HG03354 (cell line): ENCODE data around the gene PCDHB12.
"Not testable (repeated sequence)": the region's sequence is repeated elsewhere in the genome, so short reads cannot be mapped to it uniquely, and the experiment has no call there.

ENCODE experiments used
- ATAC-seq: cut with Tn5 transposase; IDR thresholded peaks from one replicate; pipeline ENCODE4 v1.9.1; 2021; ENCODE audit warnings: mild to moderate bottlenecking; ENCODE audit not compliant: unreplicated experiment, poor library complexity, severe bottlenecking

Gene PCDHB12

DNA sequence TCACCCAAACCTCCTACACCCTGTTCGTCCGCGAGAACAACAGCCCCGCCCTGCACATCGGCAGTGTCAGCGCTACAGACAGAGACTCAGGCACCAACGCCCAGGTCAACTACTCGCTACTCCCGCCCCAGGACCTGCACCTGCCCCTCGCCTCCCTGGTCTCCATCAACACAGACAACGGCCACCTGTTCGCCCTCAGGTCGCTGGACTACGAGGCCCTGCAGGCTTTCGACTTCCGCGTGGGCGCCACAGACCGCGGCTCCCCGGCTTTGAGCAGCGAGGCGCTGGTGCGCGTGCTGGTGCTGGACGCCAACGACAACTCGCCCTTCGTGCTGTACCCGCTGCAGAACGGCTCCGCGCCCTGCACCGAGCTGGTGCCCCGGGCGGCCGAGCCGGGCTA, 7.4 kb upstream of the PCDHB12 start:
- ATAC-seq: not testable (repeated sequence)

- ATAC-seq: not testable (repeated sequence)
These were observed 6.9 kb upstream of the PCDHB12 start for GRCh38 chr5:141201646-141202045.

GRCh38 chr5:141210281-141210680, 1.8 kb downstream of the PCDHB12 start:
- ATAC-seq: not testable (repeated sequence)

GRCh38 chr5:141210849-141211248, 2.3 kb downstream of the PCDHB12 start:
- not testable (repeated sequence) for ATAC-seq

DNA sequence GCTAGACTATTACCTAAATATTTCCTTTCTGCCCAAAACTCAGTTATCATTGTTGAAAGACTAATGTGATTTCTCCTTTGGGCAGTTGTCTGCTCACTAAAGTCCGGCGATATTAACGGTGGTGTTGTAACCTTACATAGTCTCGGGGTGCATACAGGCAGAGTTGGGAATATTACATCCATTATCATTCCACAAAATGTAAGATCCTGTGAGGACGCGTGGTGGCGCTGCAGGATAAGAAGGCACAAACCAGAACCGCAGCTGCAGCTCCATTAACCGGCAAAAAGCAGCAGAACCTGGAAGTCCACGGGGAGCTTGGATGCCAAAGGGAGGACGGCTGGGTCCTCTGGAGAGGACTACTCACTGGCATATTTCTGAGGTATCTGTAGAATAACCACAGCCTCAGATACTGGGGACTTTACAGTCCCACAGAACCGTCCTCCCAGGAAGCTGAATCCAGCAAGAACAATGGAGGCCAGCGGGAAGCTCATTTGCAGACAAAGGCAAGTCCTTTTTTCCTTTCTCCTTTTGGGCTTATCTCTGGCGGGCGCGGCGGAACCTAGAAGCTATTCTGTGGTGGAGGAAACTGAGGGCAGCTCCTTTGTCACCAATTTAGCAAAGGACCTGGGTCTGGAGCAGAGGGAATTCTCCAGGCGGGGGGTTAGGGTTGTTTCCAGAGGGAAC, 5.3 kb downstream of the PCDHB12 start, which contains the start of gene PCDHB13:
Gene PCDHB13 (plus strand): TSS at position 264 of the 684 bp plus-strand sequence. CDS start 205 bp downstream, at position 469.
- not testable (repeated sequence) for ATAC-seq

DNA sequence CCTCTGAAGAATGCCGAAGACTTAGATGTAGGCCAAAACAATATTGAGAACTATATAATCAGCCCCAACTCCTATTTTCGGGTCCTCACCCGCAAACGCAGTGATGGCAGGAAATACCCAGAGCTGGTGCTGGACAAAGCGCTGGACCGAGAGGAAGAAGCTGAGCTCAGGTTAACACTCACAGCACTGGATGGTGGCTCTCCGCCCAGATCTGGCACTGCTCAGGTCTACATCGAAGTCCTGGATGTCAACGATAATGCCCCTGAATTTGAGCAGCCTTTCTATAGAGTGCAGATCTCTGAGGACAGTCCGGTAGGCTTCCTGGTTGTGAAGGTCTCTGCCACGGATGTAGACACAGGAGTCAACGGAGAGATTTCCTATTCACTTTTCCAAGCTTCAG, 6.1 kb downstream of the PCDHB12 start:
- ATAC-seq: not testable (repeated sequence)

- ATAC-seq: not testable (repeated sequence)
These were observed 7.0 kb downstream of the PCDHB12 start for GRCh38 chr5:141215504-141215903.

DNA sequence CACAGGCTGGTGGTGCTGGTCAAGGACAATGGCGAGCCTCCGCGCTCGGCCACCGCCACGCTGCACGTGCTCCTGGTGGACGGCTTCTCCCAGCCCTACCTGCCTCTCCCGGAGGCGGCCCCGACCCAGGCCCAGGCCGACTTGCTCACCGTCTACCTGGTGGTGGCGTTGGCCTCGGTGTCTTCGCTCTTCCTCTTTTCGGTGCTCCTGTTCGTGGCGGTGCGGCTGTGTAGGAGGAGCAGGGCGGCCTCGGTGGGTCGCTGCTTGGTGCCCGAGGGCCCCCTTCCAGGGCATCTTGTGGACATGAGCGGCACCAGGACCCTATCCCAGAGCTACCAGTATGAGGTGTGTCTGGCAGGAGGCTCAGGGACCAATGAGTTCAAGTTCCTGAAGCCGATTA, 7.5 kb downstream of the PCDHB12 start:
- ATAC-seq: not testable (repeated sequence)

DNA sequence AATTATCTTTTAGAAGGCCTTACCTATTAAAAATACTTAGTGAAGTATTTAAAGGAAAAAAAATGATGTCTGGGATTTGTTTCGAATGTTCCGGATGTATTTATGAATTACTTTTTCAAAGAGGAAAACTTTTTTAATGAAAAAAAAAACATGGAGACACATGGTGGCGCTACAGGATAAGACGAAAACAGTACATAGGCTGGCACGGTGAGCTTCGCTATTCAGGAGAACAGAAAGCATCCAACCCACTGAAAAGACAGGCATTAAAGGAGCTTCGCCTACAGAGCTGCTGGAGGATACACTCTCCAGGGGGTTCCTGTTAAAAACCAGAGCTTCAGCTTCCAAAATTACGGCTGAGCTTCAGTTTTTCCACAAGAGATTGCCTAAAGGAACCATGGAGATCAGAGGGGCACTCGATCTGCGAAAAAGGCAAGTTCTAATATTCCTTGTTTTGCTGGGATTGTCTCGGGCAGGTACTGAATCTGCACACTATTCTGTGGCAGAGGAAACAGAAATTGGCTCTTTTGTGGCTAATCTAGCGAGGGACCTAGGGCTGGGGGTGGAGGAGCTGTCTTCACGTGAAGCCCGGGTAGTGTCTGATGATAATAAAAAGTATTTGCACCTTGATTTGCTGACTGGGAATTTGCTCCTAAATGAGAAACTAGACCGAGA, 14.7 kb downstream of the PCDHB12 start, which contains the start of gene PCDHB14:
Gene PCDHB14 (plus strand): TSS at position 232 of the 672 bp plus-strand sequence. CDS start 163 bp downstream, at position 395.
- ATAC-seq: no peak

- ATAC-seq: not testable (repeated sequence)
These were observed 16.3 kb downstream of the PCDHB12 start for GRCh38 chr5:141224844-141225243.

- not testable (repeated sequence) for ATAC-seq
These were observed 16.9 kb downstream of the PCDHB12 start for GRCh38 chr5:141225421-141225820.

DNA sequence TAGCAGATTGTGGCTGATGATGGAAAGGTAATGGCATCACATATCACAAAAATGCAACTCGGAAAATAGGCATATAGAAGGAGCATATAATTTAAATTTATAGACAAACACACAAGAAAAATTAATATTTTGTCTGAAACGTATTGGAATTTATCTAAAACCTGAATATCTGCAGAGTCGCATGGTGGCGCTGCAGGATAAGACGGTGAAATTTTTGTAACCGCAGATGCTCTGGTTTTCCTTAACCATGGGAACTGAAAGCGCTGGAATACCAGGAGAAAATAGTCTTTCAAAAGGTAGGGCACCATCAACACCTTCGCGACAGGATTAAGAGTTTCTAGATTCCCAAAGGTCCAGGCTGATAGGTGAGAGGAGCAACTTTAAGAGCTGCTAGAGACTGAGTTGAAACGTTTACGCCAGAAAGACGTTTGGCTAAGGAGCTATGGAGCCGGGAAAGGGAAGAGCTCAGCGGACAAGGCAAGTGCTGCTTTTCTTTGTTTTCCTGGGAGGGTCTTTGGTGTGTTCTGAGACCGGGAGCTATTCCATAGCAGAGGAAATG, 25.7 kb downstream of the PCDHB12 start:
- no peak for ATAC-seq

DNA sequence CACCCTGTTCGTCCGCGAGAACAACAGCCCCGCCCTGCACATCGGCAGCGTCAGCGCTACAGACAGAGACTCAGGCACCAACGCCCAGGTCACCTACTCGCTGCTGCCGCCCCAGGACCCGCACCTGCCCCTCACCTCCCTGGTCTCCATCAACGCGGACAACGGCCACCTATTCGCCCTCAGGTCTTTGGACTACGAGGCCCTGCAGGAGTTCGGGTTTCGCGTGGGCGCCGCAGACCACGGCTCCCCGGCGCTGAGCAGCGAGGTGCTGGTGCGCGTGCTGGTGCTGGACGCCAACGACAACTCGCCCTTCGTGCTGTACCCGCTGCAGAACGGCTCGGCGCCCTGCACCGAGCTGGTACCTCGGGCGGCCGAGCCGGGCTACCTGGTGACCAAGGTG, 27.4 kb downstream of the PCDHB12 start:
- not testable (repeated sequence) for ATAC-seq

GRCh38 chr5:141236516-141237313, 28.2 kb downstream of the PCDHB12 start:
- ATAC-seq: no peak

- ATAC-seq: no peak
These were observed 33.0 kb downstream of the PCDHB12 start for GRCh38 chr5:141241496-141241895.

DNA sequence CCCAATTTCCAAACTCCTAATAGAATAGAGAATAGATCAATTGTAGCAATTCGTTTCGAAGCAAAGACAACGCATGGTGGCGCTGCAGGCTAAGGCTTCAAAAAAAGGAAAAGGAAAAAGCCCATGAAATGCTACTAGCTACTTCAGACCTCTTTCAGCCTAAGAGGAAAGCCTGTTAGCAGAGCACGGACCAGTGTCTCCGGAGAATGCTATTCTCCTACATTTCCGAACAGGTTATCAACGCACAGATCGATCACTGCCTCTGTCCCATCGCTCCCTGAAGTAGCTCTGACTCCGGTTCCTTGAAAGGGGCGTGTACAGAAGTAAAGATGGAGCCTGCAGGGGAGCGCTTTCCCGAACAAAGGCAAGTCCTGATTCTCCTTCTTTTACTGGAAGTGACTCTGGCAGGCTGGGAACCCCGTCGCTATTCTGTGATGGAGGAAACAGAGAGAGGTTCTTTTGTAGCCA, 36.8 kb downstream of the PCDHB12 start, which contains the start of gene PCDHB15:
Gene PCDHB15 (plus strand): TSS at position 146 of the 468 bp plus-strand sequence. CDS start 184 bp downstream, at position 330.
- no peak for ATAC-seq

DNA sequence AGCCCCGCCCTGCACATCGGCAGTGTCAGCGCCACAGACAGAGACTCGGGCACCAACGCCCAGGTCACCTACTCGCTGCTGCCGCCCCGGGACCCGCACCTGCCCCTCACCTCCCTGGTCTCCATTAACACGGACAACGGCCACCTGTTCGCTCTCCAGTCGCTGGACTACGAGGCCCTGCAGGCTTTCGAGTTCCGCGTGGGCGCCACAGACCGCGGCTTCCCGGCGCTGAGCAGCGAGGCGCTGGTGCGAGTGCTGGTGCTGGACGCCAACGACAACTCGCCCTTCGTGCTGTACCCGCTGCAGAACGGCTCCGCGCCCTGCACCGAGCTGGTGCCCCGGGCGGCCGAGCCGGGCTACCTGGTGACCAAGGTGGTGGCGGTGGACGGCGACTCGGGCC, 38.5 kb downstream of the PCDHB12 start:
- not testable (repeated sequence) for ATAC-seq

DNA sequence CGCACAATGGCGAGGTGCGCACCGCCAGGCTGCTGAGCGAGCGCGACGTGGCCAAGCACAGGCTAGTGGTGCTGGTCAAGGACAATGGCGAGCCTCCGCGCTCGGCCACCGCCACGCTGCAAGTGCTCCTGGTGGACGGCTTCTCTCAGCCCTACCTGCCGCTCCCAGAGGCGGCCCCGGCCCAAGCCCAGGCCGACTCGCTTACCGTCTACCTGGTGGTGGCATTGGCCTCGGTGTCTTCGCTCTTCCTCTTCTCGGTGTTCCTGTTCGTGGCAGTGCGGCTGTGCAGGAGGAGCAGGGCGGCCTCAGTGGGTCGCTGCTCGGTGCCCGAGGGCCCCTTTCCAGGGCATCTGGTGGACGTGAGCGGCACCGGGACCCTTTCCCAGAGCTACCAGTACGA, 38.9 kb downstream of the PCDHB12 start:
- not testable (repeated sequence) for ATAC-seq

DNA sequence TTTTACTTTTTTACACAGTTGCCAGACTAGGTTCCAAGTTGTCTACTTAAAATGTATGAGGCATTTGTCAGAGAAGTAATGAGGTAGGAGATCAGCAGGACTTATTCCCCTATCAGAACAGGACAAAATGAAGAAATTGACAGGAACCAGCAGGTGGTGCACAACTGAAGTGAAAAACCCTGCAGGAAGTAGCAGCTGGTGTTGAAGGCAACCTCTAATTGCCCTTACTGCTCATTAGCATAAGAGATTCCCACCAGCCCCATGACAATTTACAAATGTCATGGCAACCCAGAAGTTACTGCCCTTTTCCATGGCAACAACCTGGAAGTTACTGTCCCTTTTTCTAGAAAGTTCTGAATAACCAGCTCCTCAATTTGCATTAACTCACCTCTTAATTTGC, 42.1 kb downstream of the PCDHB12 start:
- ATAC-seq: no peak

DNA sequence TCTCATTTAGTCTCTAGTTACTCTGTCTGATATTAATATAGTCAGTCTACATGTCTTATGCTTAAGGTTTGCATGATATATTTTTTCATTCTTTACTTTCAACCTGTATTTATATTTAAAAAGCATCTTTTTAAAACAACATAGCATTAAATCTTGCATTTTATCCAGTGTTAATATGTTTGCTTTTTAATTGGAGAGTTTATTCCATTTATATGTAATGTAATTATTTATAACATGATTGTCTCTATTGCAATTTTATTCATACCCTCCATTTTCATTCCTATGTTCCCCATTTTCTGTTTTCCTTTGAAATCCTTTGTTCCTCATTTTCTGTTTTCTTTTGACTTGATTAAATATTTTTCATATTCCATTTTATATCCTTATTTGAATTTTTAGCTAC, 49.9 kb downstream of the PCDHB12 start:
- ATAC-seq: no peak
